NOMO-1 (cell line): ENCODE results near the gene IMMP2L.
"Not testable (repeated sequence)": the region's sequence is repeated elsewhere in the genome, so short reads cannot be mapped to it uniquely, and the experiment has no call there.

ENCODE experiments used
- DNase-seq, 2 experiments: peaks; one replicate each; lab custom pipeline; 2025; ENCODE audit not compliant: unreplicated experiment in 2 of 2; lab: John Stamatoyannopoulos, UW

Gene IMMP2L

DNA sequence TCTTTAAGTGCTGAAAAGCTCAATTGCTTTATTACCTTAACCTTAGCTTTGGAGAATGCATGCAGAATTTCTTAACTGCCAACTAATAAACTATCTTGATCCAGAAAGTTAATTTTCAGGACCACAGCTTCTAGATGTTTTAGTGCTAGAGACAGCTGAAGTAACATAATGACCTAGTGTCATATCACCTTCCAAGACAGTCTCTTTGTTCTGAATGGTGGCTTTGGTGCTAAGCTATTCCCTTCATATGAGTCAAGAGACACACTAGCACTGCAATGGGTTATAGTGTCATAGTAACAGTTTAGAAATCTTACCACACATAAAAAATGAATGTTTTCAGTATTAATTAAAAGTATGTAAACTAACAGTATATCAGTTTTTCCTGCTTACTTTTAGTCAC is 586.8 kb downstream of the IMMP2L start:
- DNase-seq, result no peak

DNA sequence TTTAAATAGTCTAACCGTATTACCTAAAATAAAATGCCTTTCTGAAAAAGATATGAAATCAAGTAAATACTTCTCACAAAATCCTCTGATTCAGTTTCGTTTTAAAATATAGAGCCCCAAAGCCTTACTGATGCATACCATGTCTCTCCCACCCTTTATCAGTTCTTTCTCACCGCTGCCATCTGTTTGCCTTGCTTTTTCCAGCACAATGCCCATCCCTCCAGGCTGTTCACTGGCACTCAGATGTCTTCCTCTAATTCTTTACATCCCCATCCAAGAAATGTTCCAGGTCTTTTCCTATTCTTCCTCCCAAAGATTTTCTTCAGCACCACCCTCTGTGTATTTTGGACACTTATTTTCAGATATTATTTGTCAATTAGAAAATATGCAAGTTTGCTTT is 587.9 kb downstream of the IMMP2L start:
- DNase-seq, result no peak

DNA sequence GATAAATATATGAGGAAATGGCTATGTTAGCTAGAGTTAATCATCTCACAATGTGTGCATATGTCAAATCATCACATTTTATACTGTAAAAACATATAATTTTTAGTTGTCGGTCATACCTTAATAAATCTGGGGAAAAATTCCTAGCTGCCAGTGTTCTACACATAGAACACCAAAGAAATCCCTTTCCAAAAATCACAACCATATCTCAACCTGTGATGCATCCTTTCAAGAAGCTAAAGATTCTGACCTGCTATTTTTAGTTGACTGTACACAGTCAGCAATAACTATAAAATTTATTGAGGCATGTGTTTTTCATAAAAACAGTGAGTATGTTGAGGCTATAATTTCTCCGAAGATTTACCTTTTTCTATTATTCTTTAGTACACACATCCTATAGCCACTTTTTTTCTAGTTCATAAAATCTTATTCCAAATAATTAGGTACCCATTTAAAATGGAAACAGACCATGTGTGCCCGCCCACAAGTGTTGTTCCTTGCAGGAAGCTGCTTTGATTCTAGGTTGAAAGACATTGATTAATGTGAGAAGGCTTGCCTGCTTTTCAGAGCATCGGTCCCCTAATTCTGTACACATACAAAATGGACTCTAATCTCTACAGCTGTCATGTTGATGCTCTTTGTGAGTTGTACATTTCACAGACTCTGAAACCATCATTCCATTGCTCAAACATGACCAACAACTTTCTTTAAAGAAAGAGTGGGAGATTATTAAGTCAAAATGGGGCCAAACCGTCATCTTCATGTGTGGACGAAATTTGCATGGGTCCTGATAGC is 588.9 kb downstream of the IMMP2L start:
- DNase-seq, result no peak

DNA sequence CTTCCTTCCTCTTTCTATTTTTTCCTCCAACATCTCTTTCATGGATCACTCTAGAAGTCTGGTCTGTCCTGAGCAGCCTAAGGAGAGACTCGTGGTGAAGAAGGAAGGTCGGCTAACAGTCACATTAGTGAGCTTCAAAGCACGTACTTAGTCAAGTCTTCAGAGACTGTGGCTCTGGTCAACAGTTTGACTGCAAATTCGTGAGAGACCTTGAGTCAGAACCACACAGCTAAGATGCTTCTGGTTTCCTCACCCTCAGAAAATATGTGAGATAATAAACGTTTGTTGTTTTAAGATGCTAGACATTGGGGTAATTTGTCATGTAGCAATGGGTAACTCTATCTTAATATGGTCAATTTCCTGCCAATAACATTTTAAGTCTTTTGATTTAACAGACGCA is 597.5 kb downstream of the IMMP2L start:
- DNase-seq, result no peak

DNA sequence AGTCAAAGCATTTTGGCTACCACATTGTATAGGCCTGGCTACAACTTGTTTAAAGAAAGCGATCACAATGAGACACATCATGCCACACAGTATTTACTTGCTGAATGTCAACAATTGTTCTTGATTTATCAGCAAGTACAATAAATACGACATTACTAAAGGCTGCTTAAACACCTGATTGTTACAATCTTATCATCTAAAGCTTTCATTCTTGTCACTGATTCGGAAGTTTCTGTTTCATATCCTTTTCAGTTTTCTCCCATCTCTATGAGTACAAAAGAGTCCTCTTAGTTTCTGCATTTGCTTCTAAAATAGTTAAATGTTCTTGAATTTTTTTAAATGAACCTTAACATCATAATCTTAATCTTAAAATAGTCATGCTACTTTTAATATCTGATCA is 599.5 kb downstream of the IMMP2L start:
- DNase-seq, result no peak

DNA sequence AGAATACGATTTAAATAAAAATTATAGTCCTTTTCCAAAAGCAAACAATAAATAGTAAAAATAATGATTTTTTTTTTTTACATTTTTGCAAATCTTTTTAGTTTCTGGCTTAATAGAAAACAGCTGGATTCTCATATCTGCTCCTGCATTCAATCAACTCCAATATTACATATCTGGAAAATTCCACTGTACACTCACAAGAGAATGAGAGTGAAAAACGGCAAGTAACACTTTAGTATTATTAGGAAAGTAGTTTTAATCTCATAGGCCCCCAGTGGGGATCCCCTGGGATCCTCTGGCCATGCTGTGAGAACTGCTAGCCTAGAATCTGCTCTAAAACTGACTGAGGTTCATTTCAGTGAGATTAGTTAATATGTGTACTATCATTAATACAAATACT is 599.9 kb downstream of the IMMP2L start:
- no peak for DNase-seq

DNA sequence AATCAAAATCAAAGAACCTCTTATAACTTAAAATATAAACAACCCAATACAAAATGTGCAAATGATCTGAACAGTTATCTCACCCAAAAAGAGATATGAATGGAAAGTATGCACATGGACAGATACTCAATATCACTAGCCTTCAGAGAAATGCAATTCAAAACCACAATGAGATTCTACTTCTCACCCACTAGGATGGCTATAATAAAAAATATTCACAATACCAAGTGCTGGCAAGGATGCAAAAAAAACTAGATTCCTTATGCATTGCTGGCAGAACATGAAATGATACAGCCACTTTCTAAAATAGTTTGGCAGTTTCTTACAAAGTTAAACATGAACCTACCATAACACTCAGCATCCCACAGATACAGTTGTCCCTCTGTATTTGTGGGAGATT is 601.5 kb downstream of the IMMP2L start:
- DNase-seq, result no peak

DNA sequence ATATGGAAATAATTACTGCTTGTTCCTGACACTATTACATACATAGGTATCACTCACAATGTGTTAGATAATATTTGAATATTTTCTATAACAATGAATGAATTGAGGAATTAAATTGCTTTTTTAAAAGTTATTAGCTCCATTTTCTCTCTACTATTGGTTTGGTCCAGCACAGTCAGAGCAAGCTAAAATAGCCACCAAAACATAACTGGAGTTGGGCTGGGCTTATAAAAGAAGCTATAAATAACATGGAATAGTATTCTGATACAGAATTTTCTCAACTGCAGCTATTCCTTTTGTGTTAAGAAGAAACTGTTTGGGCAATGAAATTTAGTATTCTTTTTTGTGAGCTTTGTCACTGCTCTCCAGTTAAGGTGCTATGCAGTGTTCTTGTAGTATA is 614.0 kb downstream of the IMMP2L start:
- DNase-seq, result no peak

DNA sequence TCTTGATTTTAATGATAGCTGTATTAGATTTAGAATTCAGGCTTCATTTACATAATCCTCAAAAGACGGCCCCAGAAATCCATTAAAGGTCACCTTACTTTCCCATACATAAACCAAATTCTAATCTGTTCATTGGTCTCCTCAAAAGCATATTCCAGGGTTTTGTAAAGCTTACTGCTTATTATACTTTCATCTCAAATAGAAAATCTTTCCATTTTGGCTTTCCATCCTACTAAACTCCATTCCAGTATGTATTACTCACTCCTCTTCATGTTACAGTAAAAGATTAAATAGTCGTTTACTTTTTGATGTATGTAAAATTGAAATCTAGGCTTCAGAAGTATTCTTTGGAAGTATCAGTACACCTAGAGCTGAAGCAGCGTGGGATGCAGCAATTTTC is 614.9 kb downstream of the IMMP2L start:
- no peak for DNase-seq

DNA sequence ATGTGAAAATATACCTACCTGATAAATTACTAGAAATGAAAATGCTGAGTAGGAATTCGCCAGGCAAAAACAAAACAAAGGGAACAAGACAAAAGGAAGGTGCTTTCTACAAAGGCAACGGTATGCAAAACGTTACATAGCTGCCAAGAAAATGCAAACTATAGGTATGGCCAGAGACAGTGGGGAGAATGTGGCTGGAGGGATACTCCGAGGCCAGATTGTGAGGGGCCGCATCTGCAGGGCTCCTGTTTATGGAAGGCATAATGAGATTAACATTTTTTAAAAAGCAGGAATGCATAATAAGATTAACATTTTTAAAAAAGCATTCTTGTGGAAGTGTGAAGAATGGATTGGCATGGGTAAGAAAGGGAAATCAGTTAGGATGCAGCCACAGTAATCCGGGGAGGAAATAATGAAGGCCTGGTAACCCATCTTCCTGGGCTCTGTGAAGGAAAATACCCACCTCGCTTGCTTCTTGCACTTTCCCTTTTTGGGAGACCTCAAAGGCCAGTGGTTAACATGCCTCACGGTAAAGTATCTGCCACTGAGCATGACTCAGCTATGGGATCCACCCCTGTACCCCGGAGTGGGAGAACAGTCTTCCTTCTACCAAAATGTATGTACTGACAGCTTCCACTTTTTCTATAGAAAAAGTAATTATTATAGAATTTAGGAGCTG is 617.2 kb downstream of the IMMP2L start:
- DNase-seq, result no peak

DNA sequence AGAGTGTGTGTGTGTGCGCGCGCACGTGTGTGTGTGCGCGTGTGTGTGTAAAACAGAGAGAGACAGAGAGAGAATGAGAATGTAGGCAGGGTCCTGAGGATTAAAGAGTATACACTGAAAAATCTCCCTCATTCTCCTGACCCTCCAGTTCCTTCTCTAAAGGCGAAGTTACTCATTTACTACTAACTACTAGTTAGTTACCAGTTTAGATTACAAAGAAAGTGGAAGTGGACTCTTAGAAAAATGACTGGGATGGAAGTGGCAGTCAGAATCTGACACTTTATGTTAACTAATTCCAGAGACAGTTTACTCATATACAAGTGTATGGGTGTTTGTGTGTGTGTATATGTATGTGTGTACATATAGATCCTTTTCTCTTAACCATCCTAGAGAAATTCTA is 617.8 kb downstream of the IMMP2L start:
- DNase-seq, result no peak

DNA sequence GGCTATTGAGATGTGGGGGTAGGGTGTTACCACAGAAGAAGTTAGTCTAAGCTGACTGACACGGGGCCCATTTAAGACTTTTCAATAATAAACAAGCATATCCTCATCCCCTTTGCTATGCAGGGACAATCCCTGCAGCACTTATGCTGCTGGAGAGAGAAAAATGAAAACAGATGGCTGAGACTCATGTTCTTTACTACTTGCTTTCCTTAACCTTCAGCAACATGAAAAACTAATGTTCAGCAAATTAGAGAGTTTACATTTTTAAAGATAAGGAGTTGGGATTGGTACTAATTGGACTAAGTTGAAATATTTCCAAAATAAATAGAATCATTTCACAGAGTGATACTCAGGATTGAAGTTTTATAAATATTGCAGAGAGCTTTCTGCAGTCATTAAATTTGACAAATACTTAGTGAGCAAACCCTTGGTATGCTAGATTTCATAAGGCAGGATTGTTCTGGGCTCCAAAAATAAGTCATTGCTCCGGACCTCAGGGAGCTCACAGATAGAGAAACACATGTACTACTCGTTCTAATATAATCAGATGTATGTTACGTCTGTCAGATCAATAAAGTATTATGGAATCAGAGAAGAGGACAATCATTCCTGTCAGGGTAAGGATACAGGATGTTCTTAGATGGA is 618.5 kb downstream of the IMMP2L start:
- DNase-seq, result no peak

DNA sequence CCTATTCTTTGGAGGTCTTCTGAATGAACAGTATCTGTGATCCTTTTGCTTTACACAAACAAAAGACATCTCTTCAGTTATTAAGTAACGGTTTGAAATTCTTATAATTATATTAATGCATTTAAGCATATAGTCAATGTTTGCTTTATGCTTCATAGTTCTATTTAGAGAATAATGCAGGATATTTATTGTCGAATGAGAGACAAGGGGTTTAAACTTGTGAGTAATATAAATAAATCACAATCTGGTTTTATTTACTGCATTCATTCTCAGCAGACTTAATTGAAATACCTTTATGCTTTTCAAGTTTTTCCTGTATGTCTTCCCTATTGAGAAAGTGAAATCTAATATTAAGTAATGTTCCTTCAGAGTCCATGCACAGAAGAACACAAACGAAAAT is 620.9 kb downstream of the IMMP2L start:
- no peak for DNase-seq

DNA sequence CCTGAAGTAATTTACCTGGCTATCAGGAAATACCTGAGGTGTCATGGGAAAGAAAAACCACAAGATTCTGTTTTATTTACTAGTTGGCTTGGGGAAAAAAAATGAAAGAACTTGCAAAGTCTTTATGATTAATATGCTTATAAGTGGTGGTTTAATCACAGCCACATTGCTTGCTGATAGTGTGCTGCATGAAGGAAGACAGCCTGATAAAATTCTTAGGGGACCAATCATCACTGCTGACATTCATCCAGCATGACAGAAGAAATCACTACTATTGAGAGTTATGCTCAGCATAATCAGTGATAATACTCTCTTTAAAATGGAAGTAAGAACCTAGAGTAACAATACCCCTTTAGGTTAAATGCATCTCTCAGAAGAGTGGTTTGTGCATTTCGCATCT is 621.5 kb downstream of the IMMP2L start:
- no peak for DNase-seq

DNA sequence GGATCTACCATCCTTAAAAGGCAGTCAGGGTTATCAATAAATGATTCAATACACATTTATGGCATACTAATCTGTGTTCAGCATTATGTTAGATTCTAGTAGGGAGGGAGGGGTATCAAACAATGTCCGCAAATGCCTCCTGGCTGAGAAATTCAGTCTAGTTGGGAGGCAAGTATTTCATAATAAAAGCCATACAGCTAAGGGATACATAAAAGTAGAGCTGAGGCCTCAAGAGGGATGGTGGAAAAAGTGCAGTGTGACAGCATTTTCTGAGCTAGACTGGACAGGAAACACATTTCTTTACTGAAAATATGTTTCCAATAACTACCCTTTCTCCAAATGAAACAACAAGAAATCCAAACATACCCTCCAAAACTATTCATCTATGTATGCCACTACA is 624.1 kb downstream of the IMMP2L start:
- DNase-seq, result no peak

DNA sequence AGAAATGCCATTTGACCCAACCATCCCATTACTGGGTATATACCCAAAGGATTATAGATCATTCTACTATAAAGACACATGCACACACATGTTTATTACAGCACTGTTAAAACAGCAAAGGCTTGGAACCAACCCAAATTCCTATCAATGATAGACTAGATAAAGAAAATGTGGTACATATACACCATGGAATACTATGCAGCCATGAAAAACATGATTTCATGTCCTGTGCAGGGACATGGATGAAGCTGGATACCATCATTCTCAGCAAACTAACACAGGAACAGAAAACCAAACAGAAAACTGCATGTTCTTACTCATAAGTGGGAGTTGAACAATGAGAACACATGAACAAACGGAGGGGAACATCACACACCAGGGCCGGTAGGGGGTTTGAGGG is 625.6 kb downstream of the IMMP2L start:
- DNase-seq, result not testable (repeated sequence)

DNA sequence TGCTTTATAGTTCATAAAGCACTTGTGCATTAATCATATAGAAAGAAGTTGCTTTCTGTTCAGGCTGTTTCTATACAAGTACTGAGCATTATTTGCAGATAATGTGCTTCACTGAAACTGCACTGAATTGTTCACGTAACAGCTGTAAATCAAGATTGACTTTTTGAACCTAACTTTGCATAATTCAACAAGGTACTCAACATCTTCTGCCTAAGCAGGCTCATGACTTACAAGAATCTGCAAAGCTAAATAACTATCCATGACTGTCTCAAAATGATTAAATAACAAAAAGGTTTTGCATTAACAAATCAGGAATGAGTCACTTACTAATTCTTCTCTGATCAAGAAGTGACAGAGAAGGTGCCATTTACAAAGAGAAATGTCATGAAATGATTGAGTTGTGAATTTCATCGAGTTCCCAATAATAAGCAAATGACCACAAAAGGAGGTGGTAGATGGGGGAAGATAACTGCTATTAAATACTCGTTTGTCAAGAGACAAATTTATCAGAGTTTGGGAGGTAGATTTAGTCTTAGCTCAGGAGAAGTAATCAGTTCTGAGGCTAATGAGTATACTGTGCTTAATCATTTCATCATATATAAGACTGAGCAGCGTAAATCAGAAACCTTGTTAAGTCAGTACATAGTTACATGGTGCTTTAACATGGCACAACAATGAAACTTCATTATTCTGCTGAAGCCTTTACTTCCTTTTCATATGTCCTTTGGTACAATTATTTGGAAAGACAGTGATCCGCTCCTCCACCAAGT is 632.6 kb downstream of the IMMP2L start:
- no peak for DNase-seq

DNA sequence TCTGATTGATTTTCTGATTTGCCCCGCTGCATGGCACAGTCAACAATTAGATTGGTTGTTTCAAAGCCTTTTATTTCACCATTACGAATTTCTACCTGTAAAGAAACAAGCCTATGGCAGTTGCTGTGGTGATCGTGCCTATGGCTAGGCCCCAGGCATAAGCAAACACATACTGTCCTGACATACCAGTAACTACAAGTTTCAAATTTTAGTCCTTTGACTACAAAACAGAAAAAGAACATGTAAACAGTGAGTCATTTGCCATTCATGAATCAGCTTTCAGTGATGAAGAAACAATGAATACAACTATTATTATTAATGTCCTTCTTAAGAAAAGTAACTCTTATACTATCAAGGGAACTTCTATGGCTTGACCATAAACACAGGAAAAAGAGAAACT is 639.4 kb downstream of the IMMP2L start:
- DNase-seq, result no peak

DNA sequence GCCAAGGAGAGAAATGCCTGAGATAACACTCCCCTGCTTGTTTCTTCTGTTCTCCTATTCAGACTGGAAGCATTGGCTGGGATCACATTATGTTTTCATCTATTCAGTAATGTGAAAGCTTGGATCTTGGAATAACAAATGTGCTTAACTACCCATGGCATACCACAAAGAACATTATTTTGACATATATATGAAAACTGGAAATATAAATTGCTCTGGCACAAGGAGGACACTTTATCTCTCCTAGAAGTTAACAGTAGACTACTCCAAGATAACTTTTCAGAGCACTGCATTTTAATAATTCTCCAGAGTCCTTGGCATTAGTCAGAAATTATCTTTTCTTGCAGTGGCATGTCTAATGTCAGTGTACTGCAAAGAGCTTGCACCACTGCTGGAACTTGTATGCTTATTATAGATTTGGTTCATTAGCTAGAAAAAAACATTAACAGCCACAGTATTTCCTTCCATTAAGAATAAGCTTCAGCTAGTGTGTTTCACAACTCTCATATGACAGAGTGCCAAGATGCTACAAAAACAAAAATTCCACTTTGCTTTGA is 640.6 kb downstream of the IMMP2L start:
- DNase-seq, result no peak

DNA sequence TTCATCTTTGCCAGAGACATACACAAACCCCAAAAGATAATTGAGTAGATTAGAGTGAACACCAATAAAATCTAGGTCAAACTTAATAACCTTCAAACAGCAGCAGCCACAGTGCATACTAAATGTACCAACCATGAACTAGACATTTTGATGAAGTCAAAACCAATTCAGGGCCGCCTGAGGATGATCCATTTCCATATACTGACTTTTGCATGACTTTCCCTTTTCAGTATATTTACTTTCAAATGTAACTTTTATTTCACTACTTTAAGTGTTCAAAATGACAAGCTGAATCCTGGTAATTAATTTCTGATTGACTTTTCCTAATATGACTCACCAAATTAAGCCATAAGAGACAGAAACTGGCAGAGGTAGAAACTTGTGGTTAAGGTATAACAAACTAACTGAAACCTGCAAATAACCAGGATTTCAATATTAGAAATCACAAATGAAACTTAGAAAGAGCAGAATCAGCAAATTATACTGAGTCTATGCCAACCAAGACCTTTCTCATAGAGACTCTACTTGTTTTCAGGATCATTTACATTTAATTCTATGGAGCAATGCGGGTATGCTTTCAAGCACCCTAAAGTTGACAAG is 643.2 kb downstream of the IMMP2L start:
- DNase-seq, result no peak

DNA sequence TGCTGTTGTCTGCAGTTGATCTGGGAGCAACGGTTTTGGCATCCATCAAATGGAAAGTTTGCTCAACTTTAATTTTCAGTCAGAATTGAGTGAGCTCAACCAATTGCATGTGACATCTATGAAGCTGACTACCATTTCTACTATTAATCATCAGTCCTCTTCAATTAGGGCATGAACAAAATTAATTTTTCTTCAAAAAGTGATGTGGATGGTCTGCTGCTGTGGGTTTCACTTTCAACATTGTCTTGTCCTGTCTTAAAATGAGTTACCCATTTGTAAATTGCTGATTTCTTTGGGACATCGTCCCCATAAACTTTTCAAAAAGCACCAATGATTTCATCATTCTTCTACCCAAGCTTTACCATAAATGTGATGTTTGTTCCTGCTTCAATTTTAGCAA is 648.0 kb downstream of the IMMP2L start:
- no peak for DNase-seq
